GM12878 (cell line): ENCODE measurements around the gene EHBP1. TPM values are rescaled to one million over a fixed set of nuclear protein-coding genes. Genes with fewer than 3 reads are reported as not detected.

Experiments used
- ATAC-seq: fragments of 200-7000 bp; cut with Tn5 transposase; 3 replicates; pipeline ENCODE4 v1.9.1; 2020; ENCODE audit warnings: mild to moderate bottlenecking, moderate library complexity
- BruUV-seq: library from RNA; stranded (reverse); fragments of 400-500 nt; replicated peaks from 2 replicates; lab custom pipeline; 2021; lab: Mats Ljungman, UMichigan
- CTCF ChIA-PET: fragments of 300-600 bp; sonication (Branson Sonifier 250); formaldehyde crosslinking; extraction: SDS; loops from one replicate; lab custom pipeline; 2021; ENCODE audit warnings: inconsistent platforms; lab: Yijun Ruan, JAX
- POLR2A ChIA-PET: fragments of 350-600 bp; formaldehyde crosslinking; extraction: SDS; loops from one replicate; lab custom pipeline; 2021; ENCODE audit warnings: inconsistent platforms; lab: Charles Lee
- RAD21 ChIA-PET: fragments of 300-600 bp; sonication (Branson Sonifier 250); formaldehyde crosslinking; loops from one replicate; lab custom pipeline; 2023; ENCODE audit warnings: antibody characterized with exemption; ENCODE audit not compliant: unreplicated experiment; lab: Charles Lee
- SMC1A ChIA-PET: fragments of 300-600 bp; sonication (Branson Sonifier 250); formaldehyde crosslinking; loops from one replicate; lab custom pipeline; 2023; ENCODE audit not compliant: unreplicated experiment, uncharacterized antibody; lab: Charles Lee
- DNase-seq: peaks from one replicate; pipeline ENCODE4 v3.0.0-alpha.2; 2011; ENCODE audit warnings: low read depth, low spot score
- FAIRE-seq: peaks from 3 replicates; lab custom pipeline; 2011; peaks lifted over from hg19 to GRCh38; lab: Jason Lieb, UNC
- H2AFZ ChIP-seq: 2 replicates; pipeline ENCODE4 v1.6.0; 2011; ENCODE audit warnings: low read depth, low read length, control low read depth; ENCODE audit not compliant: control insufficient read depth
- H3K27ac ChIP-seq: 2 replicates; pipeline ENCODE4 v1.5.1; 2011; ENCODE audit warnings: control low read depth; ENCODE audit not compliant: control insufficient read depth, insufficient read depth
- H3K27me3 ChIP-seq, 2 experiments: replicated peaks in 1 of 2; 2 replicates each; pipeline versions ENCODE4 v1.6.0 to v1.6.1; 2011; ENCODE audit warnings: low read length in 1 of 2; ENCODE audit not compliant: control insufficient read depth in 2 of 2, insufficient read depth in 2 of 2
- H3K36me3 ChIP-seq, 2 experiments: 2 replicates each; pipeline ENCODE4 v1.5.1; 2011; ENCODE audit warnings: low read length in 1 of 2; ENCODE audit not compliant: control insufficient read depth in 2 of 2, insufficient read depth in 2 of 2
- H3K4me1 ChIP-seq: 2 replicates; pipeline ENCODE4 v1.6.1; 2011; ENCODE audit warnings: mild to moderate bottlenecking, low read length, moderate library complexity, mixed read lengths; ENCODE audit not compliant: control insufficient read depth, insufficient read depth
- H3K4me2 ChIP-seq: 2 replicates; pipeline ENCODE4 v1.6.0; 2011; ENCODE audit warnings: control low read depth; ENCODE audit not compliant: control insufficient read depth, insufficient read depth
- H3K4me3 ChIP-seq: fragments of 200-600 bp; sonication (generic); 2 replicates; pipeline ENCODE4 v1.5.1; 2016
- H3K79me2 ChIP-seq: 2 replicates; pipeline ENCODE4 v1.6.0; 2011; ENCODE audit warnings: low read length; ENCODE audit not compliant: control insufficient read depth, insufficient read depth
- H3K9ac ChIP-seq: 2 replicates; pipeline ENCODE4 v1.8.0; 2011; ENCODE audit warnings: low read length, control low read depth, mixed read lengths; ENCODE audit not compliant: control insufficient read depth, insufficient read depth
- H3K9me3 ChIP-seq: replicated peaks from 3 replicates; pipeline ENCODE4 v1.5.1; 2011; ENCODE audit warnings: mild to moderate bottlenecking, low read length; ENCODE audit not compliant: control insufficient read depth, insufficient read depth
- H4K20me1 ChIP-seq: 2 replicates; pipeline ENCODE4 v1.6.0; 2011; ENCODE audit not compliant: control insufficient read depth, insufficient read depth
- ATF2 ChIP-seq: IDR thresholded peaks from 2 replicates; pipeline ENCODE4 v1.6.1; 2012; ENCODE audit warnings: low read length, inconsistent platforms
- BRCA1 ChIP-seq: IDR thresholded peaks from 2 replicates; pipeline ENCODE4 v1.6.1; 2011; ENCODE audit warnings: low read depth, low read length, improper control_type of control experiment
- CBX3 ChIP-seq: fragments of 200-600 bp; sonication (generic); IDR thresholded peaks from 2 replicates; pipeline ENCODE4 v1.6.1; 2016; ENCODE audit warnings: low read depth, borderline replicate concordance
- NRF1 ChIP-seq: conservative IDR thresholded peaks from 2 replicates; pipeline ENCODE4 v1.6.1; 2011; ENCODE audit warnings: mild to moderate bottlenecking, low read depth, low read length, improper control_type of control experiment
- PKNOX1 ChIP-seq: fragments of 450-650 bp; IDR thresholded peaks from 2 replicates; pipeline ENCODE4 v1.6.1; 2016; ENCODE audit warnings: mild to moderate bottlenecking
- POLR2AphosphoS2 ChIP-seq: IDR thresholded peaks from 2 replicates; pipeline ENCODE4 v1.6.1; 2011; ENCODE audit warnings: low read depth, mild to moderate bottlenecking, low read length, improper control_type of control experiment, moderate library complexity
- SIN3A ChIP-seq: IDR thresholded peaks from 2 replicates; pipeline ENCODE4 v1.6.1; 2012; ENCODE audit warnings: low read depth, low read length, improper control_type of control experiment
- TCF3 ChIP-seq: IDR thresholded peaks from 2 replicates; pipeline ENCODE4 v1.6.1; 2012; ENCODE audit warnings: low read depth, mild to moderate bottlenecking, low read length, borderline replicate concordance; ENCODE audit not compliant: insufficient read depth
- WGBS: methylation state at CpG from one replicate; pipeline ENCODE4 v1.1.6; 2016; ENCODE audit warnings: low lambda C conversion rate; ENCODE audit not compliant: insufficient replicate concordance, insufficient coverage; ENCODE audit errors: missing lambda C conversion rate; 5-methylcytosine and 5-hydroxymethylcytosine counted together
- in situ Hi-C: fragments of 300-500 bp; cut with MboI; formaldehyde crosslinking; loops from 9 replicates; pipeline ENCODE4 v1.14.3; 2018; ENCODE audit warnings: mixed read lengths
- intact Hi-C: fragments of 100-400 bp; cut with micrococcal nuclease; formaldehyde crosslinking; loops from one replicate; pipeline ENCODE4 v1.14.2; 2022; ENCODE audit not compliant: unreplicated experiment
- polyA plus RNA-seq, 11 experiments: library from polyadenylated mRNA; depleted of rRNA in 4 of 11; unstranded in 6 of 11; stranded (reverse) in 5 of 11; fragments of >200 nt; fragmentation: Nextera tagmentation in 4 of 11; fragmentation: Illumina TruSeq in 1 of 11; extraction: Ambion mirVana in 4 of 11; extraction: Trizol in 1 of 11; gene quantifications; 1 replicate in 1 of 11; 2 replicates in 10 of 11; pipeline versions ENCODE4 v1.2.1 to v1.2.3, GENCODE V29; 2011 to 2016; ENCODE audit warnings: inconsistent platforms in 2 of 11, missing spikeins in 2 of 11, low read depth in 1 of 11
- total RNA-seq, 4 experiments: library from RNA; depleted of rRNA in 3 of 4; stranded (reverse); fragments of >200 nt in 3 of 4; fragmentation: Illumina TruSeq in 1 of 4; extraction: Trizol in 1 of 4; gene quantifications; 2 replicates each; pipeline versions ENCODE4 v1.2.1 to v1.2.3, GENCODE V29; 2013 to 2021
- TF ChIP-seq, protein P1 (sequence below): IDR thresholded peaks from 2 replicates; pipeline ENCODE4 v1.6.1; 2011; ENCODE audit warnings: low read depth, low read length, improper control_type of control experiment, borderline replicate concordance

EHBP1 gene
- total and polyA plus RNA-seq, 10 of the 15 experiments (the other 5 are each of a cell fraction or from before 2014, with no cell fraction given), result 5.7 to 26.1 (median 13.6) TPM

- no peak overlapping the region for H3K4me2 ChIP-seq
- CTCF ChIA-PET, result no interaction called here
- FAIRE-seq, result no peak
- H3K9ac ChIP-seq, result no peak overlapping the region
- intact Hi-C loops (no loop called here), in situ Hi-C loops (no loop called here)
- TF ChIP-seq SIN3A (no peak), BRCA1 (no peak), CBX3 (no peak), POLR2AphosphoS2 (no peak), TCF3 (no peak), ATF2 (no peak), PKNOX1 (no peak), NRF1 (no peak)
- TF ChIP-seq, protein P1, sequence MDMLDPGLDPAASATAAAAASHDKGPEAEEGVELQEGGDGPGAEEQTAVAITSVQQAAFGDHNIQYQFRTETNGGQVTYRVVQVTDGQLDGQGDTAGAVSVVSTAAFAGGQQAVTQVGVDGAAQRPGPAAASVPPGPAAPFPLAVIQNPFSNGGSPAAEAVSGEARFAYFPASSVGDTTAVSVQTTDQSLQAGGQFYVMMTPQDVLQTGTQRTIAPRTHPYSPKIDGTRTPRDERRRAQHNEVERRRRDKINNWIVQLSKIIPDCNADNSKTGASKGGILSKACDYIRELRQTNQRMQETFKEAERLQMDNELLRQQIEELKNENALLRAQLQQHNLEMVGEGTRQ, result no peak
- no peaks in the 10 kb centered on the region for H3K27me3 ChIP-seq
- H3K4me3 ChIP-seq, result no peak overlapping the region
- WGBS, result 100% methylated on average over 2 of the region's 2 CpGs
- H3K27ac ChIP-seq, result no peak overlapping the region
- H3K36me3 ChIP-seq, result no peaks in the 10 kb centered on the region
- SMC1A ChIA-PET, result interaction anchor here (1.0 to 1.7 kb wide), 3 partner anchors 9 to 230 kb away, joined by 3 to 4 read pairs (median 4); no protein-coding TSS in a partner anchor
- H4K20me1 ChIP-seq, result no peaks in the 10 kb centered on the region; the same call in 1 of the 2 replicates
- H2AFZ ChIP-seq, result no peak overlapping the region
- no peak for DNase-seq
- H3K79me2 ChIP-seq, result no peaks in the 10 kb centered on the region
- no peak for ATAC-seq
- RAD21 ChIA-PET, result no interaction called here
- no peaks in the 10 kb centered on the region for H3K4me1 ChIP-seq
- no TSS peak for BruUV-seq
- POLR2A ChIA-PET, result interaction anchor here (0.5 kb wide), 1 partner anchor 627 kb away, joined by 3 read pairs; no protein-coding TSS in a partner anchor
- no peaks in the 10 kb centered on the region for H3K9me3 ChIP-seq
Observed at GRCh38 chr2:62793213-62793612, 87.7 kb downstream of the EHBP1 start.
